IPS-18a (cell line): ENCODE results near the gene SEH1L.

ENCODE experiments used
- H3K27ac ChIP-seq: one replicate; pipeline ENCODE4 v1.5.1; 2013; ENCODE audit warnings: low read length
- H3K27me3 ChIP-seq: one replicate; pipeline ENCODE4 v1.6.1; 2013; ENCODE audit warnings: mild to moderate bottlenecking, low read length; ENCODE audit not compliant: control insufficient read depth, insufficient read depth
- H3K36me3 ChIP-seq: one replicate; pipeline ENCODE4 v1.6.1; 2013; ENCODE audit warnings: low read depth, low read length; ENCODE audit not compliant: control insufficient read depth
- H3K4me1 ChIP-seq: one replicate; pipeline ENCODE4 v1.6.1; 2013; ENCODE audit warnings: low read depth, low read length; ENCODE audit not compliant: control insufficient read depth
- H3K4me3 ChIP-seq: one replicate; pipeline ENCODE4 v1.5.1; 2013; ENCODE audit warnings: low read length
- H3K9ac ChIP-seq: one replicate; pipeline ENCODE4 v1.6.1; 2013; ENCODE audit warnings: mild to moderate bottlenecking, low read length, moderate library complexity
- H3K9me3 ChIP-seq: one replicate; pipeline ENCODE4 v1.6.1; 2013; ENCODE audit warnings: low read depth, low read length; ENCODE audit not compliant: control insufficient read depth

The SEH1L gene

GRCh38 chr18:12924616-12925015, 23.2 kb upstream of the SEH1L start:
- no peak overlapping the region for H3K9ac ChIP-seq
- H3K4me3 ChIP-seq = no peak overlapping the region
- no peak overlapping the region for H3K27ac ChIP-seq
- no peaks in the 10 kb centered on the region for H3K4me1 ChIP-seq
- H3K9me3 ChIP-seq = no peaks in the 10 kb centered on the region
- H3K27me3 ChIP-seq = no peaks in the 10 kb centered on the region
- no peaks in the 10 kb centered on the region for H3K36me3 ChIP-seq

- Histone ChIP-seq H3K36me3 (no peaks in the 10 kb centered on the region), H3K9ac (no peak overlapping the region), H3K27me3 (no peaks in the 10 kb centered on the region), H3K9me3 (no peaks in the 10 kb centered on the region), H3K27ac (no peak overlapping the region), H3K4me3 (no peak overlapping the region), H3K4me1 (no peaks in the 10 kb centered on the region)
These were observed 19.6 kb upstream of the SEH1L start for GRCh38 chr18:12928206-12928605.

GRCh38 chr18:12928641-12929040, 19.2 kb upstream of the SEH1L start:
- Histone ChIP-seq H3K4me3 (no peak overlapping the region), H3K9me3 (no peaks in the 10 kb centered on the region), H3K4me1 (no peaks in the 10 kb centered on the region), H3K27me3 (no peaks in the 10 kb centered on the region), H3K36me3 (no peaks in the 10 kb centered on the region), H3K27ac (no peak overlapping the region), H3K9ac (no peak overlapping the region)

- Histone ChIP-seq H3K27ac (no peak overlapping the region), H3K9me3 (no peaks in the 10 kb centered on the region), H3K9ac (no peak overlapping the region), H3K4me3 (no peak overlapping the region), H3K27me3 (no peaks in the 10 kb centered on the region), H3K36me3 (no peaks in the 10 kb centered on the region), H3K4me1 (no peaks in the 10 kb centered on the region)
These were observed 18.2 kb upstream of the SEH1L start for GRCh38 chr18:12929477-12930083.

- Histone ChIP-seq H3K4me1 (no peaks in the 10 kb centered on the region), H3K27ac (no peak overlapping the region), H3K9ac (no peak overlapping the region), H3K4me3 (no peak overlapping the region), H3K9me3 (no peaks in the 10 kb centered on the region), H3K27me3 (no peaks in the 10 kb centered on the region), H3K36me3 (no peaks in the 10 kb centered on the region)
These were observed 17.4 kb upstream of the SEH1L start for GRCh38 chr18:12930376-12930775.

GRCh38 chr18:12930908-12931307, 16.9 kb upstream of the SEH1L start:
- no peak overlapping the region for H3K9ac ChIP-seq
- H3K9me3 ChIP-seq = no peaks in the 10 kb centered on the region
- no peaks in the 10 kb centered on the region for H3K4me1 ChIP-seq
- no peak overlapping the region for H3K4me3 ChIP-seq
- no peaks in the 10 kb centered on the region for H3K27me3 ChIP-seq
- H3K27ac ChIP-seq = no peak overlapping the region
- H3K36me3 ChIP-seq = no peaks in the 10 kb centered on the region

GRCh38 chr18:12933327-12933726, 14.5 kb upstream of the SEH1L start:
- no peaks in the 10 kb centered on the region for H3K36me3 ChIP-seq
- H3K27me3 ChIP-seq = no peaks in the 10 kb centered on the region
- no peak overlapping the region for H3K4me3 ChIP-seq
- no peaks in the 10 kb centered on the region for H3K9me3 ChIP-seq
- H3K9ac ChIP-seq = no peak overlapping the region
- no peaks in the 10 kb centered on the region for H3K4me1 ChIP-seq
- no peak overlapping the region for H3K27ac ChIP-seq

GRCh38 chr18:12934454-12935071, 13.2 kb upstream of the SEH1L start:
- H3K36me3 ChIP-seq = no peaks in the 10 kb centered on the region
- H3K27ac ChIP-seq = no peak overlapping the region
- no peaks in the 10 kb centered on the region for H3K27me3 ChIP-seq
- no peaks in the 10 kb centered on the region for H3K4me1 ChIP-seq
- no peak overlapping the region for H3K9ac ChIP-seq
- H3K4me3 ChIP-seq = no peak overlapping the region
- no peaks in the 10 kb centered on the region for H3K9me3 ChIP-seq

GRCh38 chr18:12939162-12939561, 8.6 kb upstream of the SEH1L start:
- H3K4me1 ChIP-seq = no peaks in the 10 kb centered on the region
- H3K27ac ChIP-seq = no peak overlapping the region
- H3K9ac ChIP-seq = no peak overlapping the region
- H3K36me3 ChIP-seq = no peaks in the 10 kb centered on the region
- no peaks in the 10 kb centered on the region for H3K27me3 ChIP-seq
- no peak overlapping the region for H3K4me3 ChIP-seq
- H3K9me3 ChIP-seq = no peaks in the 10 kb centered on the region

GRCh38 chr18:12943215-12943614, 4.6 kb upstream of the SEH1L start:
- H3K4me1 ChIP-seq = no peaks in the 10 kb centered on the region
- no peaks in the 10 kb centered on the region for H3K27me3 ChIP-seq
- H3K9ac ChIP-seq = no peak overlapping the region
- H3K36me3 ChIP-seq = no peaks in the 10 kb centered on the region
- H3K4me3 ChIP-seq = no peak overlapping the region
- H3K9me3 ChIP-seq = no peaks in the 10 kb centered on the region
- no peak overlapping the region for H3K27ac ChIP-seq

GRCh38 chr18:12944709-12945108, 3.1 kb upstream of the SEH1L start:
- Histone ChIP-seq H3K9ac (no peak overlapping the region), H3K27ac (no peak overlapping the region), H3K4me3 (no peak overlapping the region), H3K9me3 (no peaks in the 10 kb centered on the region), H3K36me3 (no peaks in the 10 kb centered on the region), H3K27me3 (no peaks in the 10 kb centered on the region), H3K4me1 (no peaks in the 10 kb centered on the region)

- H3K9ac ChIP-seq = peak overlapping the region; percentile 67
- no peaks in the 10 kb centered on the region for H3K27me3 ChIP-seq
- H3K4me1 ChIP-seq = peaks cover 4% of the 10 kb centered on the region
- no peaks in the 10 kb centered on the region for H3K9me3 ChIP-seq
- H3K27ac ChIP-seq = peak overlapping the region; percentile 68
- H3K36me3 ChIP-seq = no peaks in the 10 kb centered on the region
- H3K4me3 ChIP-seq = peak overlapping the region; percentile 78
These were observed 1.1 kb upstream of the SEH1L start for GRCh38 chr18:12946549-12947284.
